HepG2 (cell line): ENCODE measurements around the gene CENPVL3. TPM values are rescaled to one million over a fixed set of nuclear protein-coding genes. Genes with fewer than 3 reads are reported as not detected.

ENCODE experiments used
- ATAC-seq: fragments of 200-7000 bp; cut with Tn5 transposase; 3 replicates; pipeline ENCODE4 v1.9.1; 2020; ENCODE audit warnings: mild to moderate bottlenecking, moderate library complexity
- BruUV-seq: library from RNA; stranded (reverse); fragments of 400-500 nt; replicated peaks from 2 replicates; lab custom pipeline; 2021; lab: Mats Ljungman, UMichigan
- CTCF ChIA-PET: fragments of 300-600 bp; formaldehyde crosslinking; extraction: SDS; loops from one replicate; lab custom pipeline; 2021; ENCODE audit warnings: low total read pairs, inconsistent platforms, low intra/inter-chr PET ratio; lab: Yijun Ruan, JAX
- POLR2A ChIA-PET: fragments of 350-600 bp; sonication (Branson Sonifier 250); formaldehyde crosslinking; loops from one replicate; lab custom pipeline; 2020; ENCODE audit warnings: antibody characterized with exemption, inconsistent platforms; lab: Yijun Ruan, JAX
- DNase-seq: peaks from one replicate; pipeline ENCODE4 v3.0.0-alpha.2; 2015; ENCODE audit warnings: low spot score
- FAIRE-seq: peaks from 3 replicates; lab custom pipeline; 2011; peaks lifted over from hg19 to GRCh38; lab: Jason Lieb, UNC
- H2AFZ ChIP-seq: one replicate; pipeline ENCODE4 v1.6.1; 2011; ENCODE audit warnings: low read length, inconsistent platforms
- H3K27ac ChIP-seq: fragments of 300-600 bp; 3 replicates; pipeline ENCODE4 v1.8.0; 2011; ENCODE audit warnings: mixed run types, mild to moderate bottlenecking, mixed read lengths, low read length, inconsistent platforms; ENCODE audit not compliant: insufficient read depth; ENCODE audit errors: extremely low read length
- H3K27me3 ChIP-seq, 2 experiments: fragments of 200-600 bp in 1 of 2; 2 replicates in 1 of 2; 3 replicates in 1 of 2; pipeline versions ENCODE4 v1.6.0 to v1.8.0; 2011; ENCODE audit warnings: low read length in 2 of 2, mild to moderate bottlenecking in 2 of 2, moderate library complexity in 2 of 2, inconsistent platforms in 1 of 2; ENCODE audit not compliant: insufficient read depth in 2 of 2, control insufficient read depth in 1 of 2
- H3K36me3 ChIP-seq, 2 experiments: fragments of 200-600 bp in 1 of 2; replicated peaks in 1 of 2; 2 replicates in 1 of 2; 3 replicates in 1 of 2; pipeline versions ENCODE4 v1.5.1 to v1.8.0; 2011; ENCODE audit warnings: low read length in 2 of 2, inconsistent platforms in 1 of 2; ENCODE audit not compliant: insufficient read depth in 2 of 2, control insufficient read depth in 1 of 2
- H3K4me1 ChIP-seq: 2 replicates; pipeline ENCODE4 v1.5.1; 2012; ENCODE audit warnings: low read length, inconsistent platforms; ENCODE audit not compliant: insufficient read depth
- H3K4me2 ChIP-seq: 2 replicates; pipeline ENCODE4 v1.6.0; 2011; ENCODE audit warnings: low read depth, low read length, inconsistent platforms
- H3K4me3 ChIP-seq, 3 experiments: fragments of 200-600 bp in 1 of 3; sonication (generic), shearing (Covaris generic) in 1 of 3; replicated peaks in 1 of 3; 2 replicates each; pipeline ENCODE4 v1.5.1; 2011 to 2016; ENCODE audit warnings: low read length in 3 of 3, inconsistent platforms in 2 of 3, low read depth in 2 of 3, mild to moderate bottlenecking in 2 of 3, control low read depth in 1 of 3, mixed read lengths in 1 of 3; ENCODE audit not compliant: insufficient read depth in 1 of 3
- H3K79me2 ChIP-seq: one replicate; pipeline ENCODE4 v1.6.1; 2011; ENCODE audit warnings: low read length, inconsistent platforms; ENCODE audit not compliant: insufficient read depth
- H3K9ac ChIP-seq: 2 replicates; pipeline ENCODE4 v1.6.0; 2011; ENCODE audit warnings: mild to moderate bottlenecking, low read depth, low read length, inconsistent platforms; ENCODE audit not compliant: insufficient read depth
- H3K9me3 ChIP-seq: 2 replicates; pipeline ENCODE4 v1.5.1; 2012; ENCODE audit warnings: mild to moderate bottlenecking, low read length
- H4K20me1 ChIP-seq: 2 replicates; pipeline ENCODE4 v1.6.0; 2011; ENCODE audit warnings: inconsistent platforms, mild to moderate bottlenecking, low read length, moderate library complexity; ENCODE audit not compliant: insufficient read depth
- ARID3A ChIP-seq: IDR thresholded peaks from 2 replicates; pipeline ENCODE4 v1.6.1; 2012; ENCODE audit warnings: low read depth, low read length, improper control_type of control experiment
- RFXAP ChIP-seq: sonication (generic); formaldehyde crosslinking; IDR thresholded peaks from 2 replicates; pipeline ENCODE4 v1.4.0; 2020; ENCODE audit warnings: missing genetic modification reagents, borderline replicate concordance
- U2AF2 ChIP-seq: fragments of 200-400 bp; formaldehyde crosslinking; IDR thresholded peaks from 2 replicates; pipeline ENCODE4 v1.6.1; 2017; ENCODE audit warnings: low read depth, mild to moderate bottlenecking, low read length
- ZEB1 ChIP-seq: IDR thresholded peaks from 2 replicates; pipeline ENCODE4 v1.6.1; 2012; ENCODE audit warnings: mild to moderate bottlenecking, low read depth, inconsistent platforms; ENCODE audit not compliant: insufficient replicate concordance
- ZFP82 ChIP-seq: sonication (generic); formaldehyde crosslinking; IDR thresholded peaks from 2 replicates; pipeline ENCODE4 v1.5.1; 2020; ENCODE audit warnings: mild to moderate bottlenecking, missing genetic modification reagents, borderline replicate concordance
- ZNF335 ChIP-seq: sonication (generic); formaldehyde crosslinking; IDR thresholded peaks from 2 replicates; pipeline ENCODE4 v1.4.0; 2020; ENCODE audit warnings: missing genetic modification reagents
- WGBS: methylation state at CpG from one replicate; pipeline ENCODE4 v1.1.6; 2017; ENCODE audit warnings: low lambda C conversion rate; 5-methylcytosine and 5-hydroxymethylcytosine counted together
- in situ Hi-C: cut with HindIII; loops from 2 replicates; pipeline ENCODE4 v1.10.0; 2017; ENCODE audit warnings: low pct_unique_long_range_greater_than_20kb; ENCODE audit not compliant: extremely low pct_ligation_motif_present
- intact Hi-C: fragments of 100-400 bp; cut with micrococcal nuclease; formaldehyde crosslinking; loops from one replicate; pipeline ENCODE4 v1.10.0; 2022; ENCODE audit not compliant: unreplicated experiment
- polyA plus RNA-seq, 8 experiments: library from polyadenylated mRNA; depleted of rRNA in 3 of 8; stranded (reverse) in 7 of 8; unstranded in 1 of 8; fragments of >200 nt; fragmentation: Illumina TruSeq in 4 of 8; extraction: Trizol in 4 of 8; gene quantifications; 2 replicates each; pipeline versions ENCODE4 v1.2.1 to v1.2.3, GENCODE V29; 2011 to 2016; ENCODE audit warnings: low read depth in 4 of 8, missing spikeins in 1 of 8, mixed read lengths in 1 of 8; ENCODE audit not compliant: insufficient read depth in 1 of 8
- total RNA-seq, 5 experiments: library from RNA; depleted of rRNA; stranded (reverse); fragments of >200 nt; fragmentation: Illumina TruSeq; extraction: Trizol; gene quantifications; 2 replicates each; pipeline ENCODE4 v1.2.3, GENCODE V29; 2016; ENCODE audit warnings: low read depth in 1 of 5

The CENPVL3 gene
- total and polyA plus RNA-seq, 2 of the 13 experiments (the other 11 are each of a cell fraction or from before 2014, with no cell fraction given): not detected

DNA sequence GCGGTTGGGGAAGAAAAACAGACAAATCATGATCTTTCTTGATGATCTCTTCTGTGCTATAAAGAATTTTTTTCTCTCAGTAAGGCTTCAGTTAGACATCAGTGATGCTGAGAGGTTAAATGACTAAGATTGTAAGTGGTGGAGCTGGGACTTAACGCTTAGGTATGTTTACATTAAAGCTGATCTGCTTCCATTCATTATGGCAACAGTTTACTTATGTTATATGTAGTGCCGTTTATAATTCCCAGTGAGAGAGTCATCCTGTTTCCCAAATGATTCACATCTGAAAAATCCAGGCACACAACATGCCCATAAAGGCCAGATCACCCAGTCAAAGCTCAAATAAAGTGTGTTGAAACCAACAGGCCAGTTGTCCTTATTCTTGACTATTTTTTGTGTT lies 50.1 kb downstream of the CENPVL3 start:
- Histone ChIP-seq H3K36me3 (no peaks in the 10 kb centered on the region), H2AFZ (no peak overlapping the region), H3K9me3 (no peaks in the 10 kb centered on the region), H3K4me1 (no peaks in the 10 kb centered on the region), H4K20me1 (no peaks in the 10 kb centered on the region), H3K27me3 (no peaks in the 10 kb centered on the region), H3K4me3 (no peak overlapping the region), H3K4me2 (no peak overlapping the region)
- DNase-seq: no peak
- in situ Hi-C loops: no loop called here
- POLR2A ChIA-PET: no interaction called here
- no peak for FAIRE-seq
- 4% methylated on average over 3 of the region's 3 CpGs for WGBS
- intact Hi-C loops: no loop called here
- CTCF ChIA-PET: no interaction called here
- BruUV-seq: no TSS peak
- TF ChIP-seq U2AF2: no peak
- no peak for TF ChIP-seq ZNF335 (CRISPR knock-in tag)
- TF ChIP-seq ZFP82: no peak
- no peak for TF ChIP-seq RFXAP (CRISPR knock-in tag)
- TF ChIP-seq ARID3A: no peak
- TF ChIP-seq ZEB1: no peak
- TF ChIP-seq, all 625 proteins: peak for 0
- ATAC-seq: no peak
- no peak overlapping the region for H3K9ac ChIP-seq
- no peaks in the 10 kb centered on the region for H3K79me2 ChIP-seq
- no peak overlapping the region for H3K27ac ChIP-seq

Other genes with a start within 250 kb of the CENPVL3 start
- gene NUDT11, start 122.3 kb downstream of the CENPVL3 start, total RNA-seq (2016; rRNA removed; fragmentation: Illumina TruSeq; extraction: Trizol): not detected in 2 replicates
- gene NUDT11, start 122.3 kb downstream of the CENPVL3 start, polyA plus RNA-seq (2011; rRNA removed): not detected in 2 replicates
- gene CENPVL2, start 63.9 kb upstream of the CENPVL3 start, total RNA-seq (2016; rRNA removed; fragmentation: Illumina TruSeq; extraction: Trizol): not detected in 2 replicates
- not detected in 2 replicates for gene CENPVL2, start 63.9 kb upstream of the CENPVL3 start, polyA plus RNA-seq (2011; rRNA removed)
- not detected in 2 replicates for gene CENPVL1, start 91.6 kb upstream of the CENPVL3 start, total RNA-seq (2016; rRNA removed; fragmentation: Illumina TruSeq; extraction: Trizol)
- not detected in 2 replicates for gene CENPVL1, start 91.6 kb upstream of the CENPVL3 start, polyA plus RNA-seq (2011; rRNA removed)
- not detected in 2 replicates for gene GSPT2, start 124.5 kb upstream of the CENPVL3 start, total RNA-seq (2016; rRNA removed; fragmentation: Illumina TruSeq; extraction: Trizol)
- gene GSPT2, start 124.5 kb upstream of the CENPVL3 start, polyA plus RNA-seq (2011; rRNA removed): not detected in 2 replicates